Mammary epithelial cell (primary cell): ENCODE measurements around the gene S100A1.

Experiments
- EZH2 ChIP-seq: IDR thresholded peaks from 2 replicates; pipeline ENCODE4 v1.6.1; 2012; ENCODE audit warnings: low read length, inconsistent platforms, borderline replicate concordance
- TF ChIP-seq, protein P1 (sequence below), 2 donors: IDR thresholded peaks in 1 of 2; conservative IDR thresholded peaks in 1 of 2; 2 replicates each; pipeline ENCODE4 v1.5.1; 2011 to 2012; ENCODE audit warnings: inconsistent platforms in 2 of 2, low read length in 2 of 2, mild to moderate bottlenecking in 2 of 2, control low read depth in 1 of 2, low read depth in 1 of 2; ENCODE audit not compliant: insufficient read depth in 1 of 2; ENCODE audit errors: extremely low read depth in 1 of 2

- TF ChIP-seq, protein P1, sequence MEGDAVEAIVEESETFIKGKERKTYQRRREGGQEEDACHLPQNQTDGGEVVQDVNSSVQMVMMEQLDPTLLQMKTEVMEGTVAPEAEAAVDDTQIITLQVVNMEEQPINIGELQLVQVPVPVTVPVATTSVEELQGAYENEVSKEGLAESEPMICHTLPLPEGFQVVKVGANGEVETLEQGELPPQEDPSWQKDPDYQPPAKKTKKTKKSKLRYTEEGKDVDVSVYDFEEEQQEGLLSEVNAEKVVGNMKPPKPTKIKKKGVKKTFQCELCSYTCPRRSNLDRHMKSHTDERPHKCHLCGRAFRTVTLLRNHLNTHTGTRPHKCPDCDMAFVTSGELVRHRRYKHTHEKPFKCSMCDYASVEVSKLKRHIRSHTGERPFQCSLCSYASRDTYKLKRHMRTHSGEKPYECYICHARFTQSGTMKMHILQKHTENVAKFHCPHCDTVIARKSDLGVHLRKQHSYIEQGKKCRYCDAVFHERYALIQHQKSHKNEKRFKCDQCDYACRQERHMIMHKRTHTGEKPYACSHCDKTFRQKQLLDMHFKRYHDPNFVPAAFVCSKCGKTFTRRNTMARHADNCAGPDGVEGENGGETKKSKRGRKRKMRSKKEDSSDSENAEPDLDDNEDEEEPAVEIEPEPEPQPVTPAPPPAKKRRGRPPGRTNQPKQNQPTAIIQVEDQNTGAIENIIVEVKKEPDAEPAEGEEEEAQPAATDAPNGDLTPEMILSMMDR (conservative IDR thresholded peaks at IDR 0.05 in 1 of 2, IDR thresholded peaks at IDR 0.05 in 1 of 2; ENCODE audit: extremely low read depth in 1 of 2, insufficient read depth in 1 of 2, low read depth in 1 of 2, low read length in 2 of 2) = no peak
- TF ChIP-seq EZH2 = no peak
Measured at GRCh38 chr1:153624965-153625611, 3.1 kb upstream of the S100A1 start.
